Body of pancreas (tissue), 4 donors: ENCODE results near the gene PDE11A. TPM values are rescaled to one million over a fixed set of nuclear protein-coding genes. Genes with fewer than 3 reads are reported as not detected.

Source experiments
- ATAC-seq: fragments of 150-250 bp; one replicate; pipeline ENCODE4 v1.9.1; 2016
- DNase-seq, 4 donors: peaks; one replicate each; pipeline ENCODE4 v3.0.0-alpha.2; 2019
- H3K27ac ChIP-seq, 4 donors: fragments of 200-600 bp; sonication (generic); 1 replicate in 3 of 4; 2 replicates in 1 of 4; pipeline versions ENCODE4 v1.5.1 to v1.6.1; 2016 to 2019; ENCODE audit warnings: mild to moderate bottlenecking in 1 of 4, mixed read lengths in 1 of 4, moderate library complexity in 1 of 4
- H3K27me3 ChIP-seq, 2 donors: fragments of 200-600 bp; sonication (generic); one replicate each; pipeline ENCODE4 v1.6.0; 2016; ENCODE audit warnings: mild to moderate bottlenecking in 1 of 2
- H3K36me3 ChIP-seq, 2 donors: fragments of 200-600 bp; sonication (generic); replicated peaks in 1 of 2; 2 replicates each; pipeline ENCODE4 v1.5.1; 2016; ENCODE audit warnings: low read depth in 2 of 2; ENCODE audit not compliant: insufficient read depth in 1 of 2
- H3K4me1 ChIP-seq: fragments of 200-600 bp; sonication (generic); one replicate; pipeline ENCODE4 v1.6.0; 2016
- H3K4me3 ChIP-seq, 2 donors: fragments of 200-600 bp; sonication (generic); 1 replicate in 1 of 2; 2 replicates in 1 of 2; pipeline ENCODE4 v1.5.1; 2016 to 2019
- H3K9me3 ChIP-seq, 3 donors: fragments of 200-600 bp; sonication (generic); 1 replicate in 2 of 3; 2 replicates in 1 of 3; pipeline ENCODE4 v1.5.1; 2016
- CTCF ChIP-seq, 7 experiments: fragments of 450-650 bp in 4 of 7; fragments of 200-600 bp in 3 of 7; sonication (generic) in 3 of 7; IDR thresholded peaks; one replicate each; pipeline ENCODE4 v1.5.1; 2016 to 2019; ENCODE audit warnings: antibody characterized with exemption in 7 of 7
- POLR2A ChIP-seq, 3 donors: fragments of 450-650 bp; IDR thresholded peaks; one replicate each; pipeline ENCODE4 v1.6.1; 2016; ENCODE audit warnings: antibody characterized with exemption in 3 of 3, mild to moderate bottlenecking in 2 of 3
- WGBS, 2 donors: methylation state at CpG; one replicate each; pipeline ENCODE4 v1.1.5; 2017; 5-methylcytosine and 5-hydroxymethylcytosine counted together
- intact Hi-C: fragments of 100-400 bp; cut with DNase I; formaldehyde crosslinking; loops from one replicate; pipeline ENCODE4 v1.15.1; 2023
- total RNA-seq, 2 donors: library from RNA; depleted of rRNA; stranded (reverse); fragments of >200 nt; gene quantifications; one replicate each; pipeline ENCODE4 v1.1.0, GENCODE V29; 2016

PDE11A gene
- total RNA-seq, 2 donors from 2014 or later: 2.6 to 4.0 TPM

- Histone ChIP-seq H3K4me1 (no peaks in the 10 kb centered on the region), H3K27ac (no peak overlapping the region), H3K9me3 (no peaks in the 10 kb centered on the region), H3K27me3 (no peaks in the 10 kb centered on the region), H3K36me3 (no peaks in the 10 kb centered on the region), H3K4me3 (no peak overlapping the region)
- no peak for ATAC-seq
- intact Hi-C loops: no loop called here
- no peak for DNase-seq
- TF ChIP-seq POLR2A (IDR thresholded peaks at IDR 0.05) (no peak), CTCF (IDR thresholded peaks at IDR 0.05) (no peak)
- WGBS, 2 donors: 76 to 79% methylated on average over 10 of the region's 10 CpGs
Measured at GRCh38 chr2:177625744-177626650, 446.6 kb downstream of the PDE11A start.

GRCh38 chr2:177622521-177622920 lies 450.1 kb downstream of the PDE11A start:
- 53 to 91% methylated on average over 4 of the region's 4 CpGs for WGBS, 2 donors
- Histone ChIP-seq H3K27me3 (no peaks in the 10 kb centered on the region), H3K4me1 (peaks cover 7% of the 10 kb centered on the region), H3K27ac (no peak overlapping the region), H3K36me3 (no peaks in the 10 kb centered on the region), H3K9me3 (no peaks in the 10 kb centered on the region), H3K4me3 (no peak overlapping the region)
- TF ChIP-seq CTCF (IDR thresholded peaks at IDR 0.05) (peak in 2 of 7 experiments; percentile 30 to 50), POLR2A (IDR thresholded peaks at IDR 0.05) (no peak)
- no peak for ATAC-seq
- intact Hi-C loops: no loop called here
- DNase-seq: peak in 1 of 4 donors; percentile 40

DNA sequence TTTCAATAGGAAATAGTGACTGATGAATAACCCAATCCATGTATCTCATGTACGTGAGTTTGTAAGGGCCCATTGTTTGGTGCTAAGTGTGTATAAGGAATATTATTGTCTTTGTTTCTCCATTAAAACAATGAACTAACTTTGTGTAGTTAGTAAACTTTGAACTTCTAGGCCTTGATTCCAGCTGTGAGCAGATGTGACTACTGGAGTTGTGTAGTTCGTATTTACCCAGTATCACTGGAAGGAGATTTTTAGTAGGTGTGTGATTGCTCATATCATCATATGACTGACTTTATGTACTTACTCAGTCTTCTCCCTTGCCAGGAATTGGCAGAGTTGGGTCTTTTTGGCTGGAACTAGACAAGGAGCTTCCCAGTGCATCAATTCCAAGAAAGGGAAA lies 452.6 kb downstream of the PDE11A start:
- 80% methylated on average over 2 of the region's 2 CpGs for WGBS, 2 donors
- H3K9me3 ChIP-seq: no peaks in the 10 kb centered on the region
- DNase-seq (no peak), ATAC-seq (no peak)
- no peaks in the 10 kb centered on the region for H3K36me3 ChIP-seq
- intact Hi-C loops: no loop called here
- H3K27me3 ChIP-seq: no peaks in the 10 kb centered on the region
- TF ChIP-seq POLR2A (IDR thresholded peaks at IDR 0.05): no peak
- no peak for TF ChIP-seq CTCF (IDR thresholded peaks at IDR 0.05)
- peaks cover 8% of the 10 kb centered on the region for H3K4me1 ChIP-seq
- no peak overlapping the region for H3K4me3 ChIP-seq
- H3K27ac ChIP-seq: no peak overlapping the region

- no peak overlapping the region for H3K27ac ChIP-seq
- intact Hi-C loops: no loop called here
- TF ChIP-seq POLR2A (IDR thresholded peaks at IDR 0.05) (no peak), CTCF (IDR thresholded peaks at IDR 0.05) (no peak)
Measured at GRCh38 chr2:177619461-177619860, 453.1 kb downstream of the PDE11A start.

More at GRCh38 chr2:177619461-177619860, 453.1 kb downstream of the PDE11A start:
- 74 to 86% methylated on average over 4 of the region's 4 CpGs for WGBS, 2 donors
- Histone ChIP-seq H3K4me3 (no peak overlapping the region), H3K36me3 (no peaks in the 10 kb centered on the region), H3K4me1 (peaks cover 8% of the 10 kb centered on the region), H3K9me3 (no peaks in the 10 kb centered on the region), H3K27me3 (no peaks in the 10 kb centered on the region)
- ATAC-seq (no peak), DNase-seq (no peak)
